SK-N-MC (cell line): ENCODE measurements around the gene CALY.

Experiments used
- DNase-seq: peaks from one replicate; pipeline ENCODE4 v3.0.0-alpha.2; 2011; ENCODE audit warnings: low read depth, low spot score
- H3K27ac ChIP-seq: fragments of 200-600 bp; sonication (generic); 2 replicates; pipeline ENCODE4 v1.5.1; 2016; ENCODE audit warnings: mixed run types
- H3K36me3 ChIP-seq: fragments of 200-600 bp; sonication (generic); 2 replicates; pipeline ENCODE4 v1.6.1; 2017; ENCODE audit warnings: antibody characterized with exemption, low read length, mixed read lengths; ENCODE audit not compliant: insufficient read depth
- H3K4me3 ChIP-seq: fragments of 200-600 bp; sonication (generic); 2 replicates; pipeline ENCODE4 v1.5.1; 2016
- H3K9ac ChIP-seq: fragments of 200-600 bp; sonication (generic); 2 replicates; pipeline ENCODE4 v1.8.0; 2017; ENCODE audit warnings: mixed run types, mixed read lengths; ENCODE audit not compliant: insufficient read length
- H3K9me3 ChIP-seq: fragments of 200-600 bp; sonication (generic); 2 replicates; pipeline ENCODE4 v1.6.1; 2017; ENCODE audit warnings: low read depth, mild to moderate bottlenecking, antibody characterized with exemption, low read length, moderate library complexity, mixed read lengths
- EZH2 ChIP-seq: fragments of 200-600 bp; sonication (generic); IDR thresholded peaks from one replicate; pipeline ENCODE4 v1.6.1; 2017; ENCODE audit warnings: antibody characterized with exemption
- FOXP2 ChIP-seq: optimal IDR thresholded peaks from 2 replicates; pipeline ENCODE3; 2011; ENCODE audit warnings: mild to moderate bottlenecking, moderate library complexity; ENCODE audit not compliant: insufficient read depth; ENCODE audit errors: extremely low read length, control extremely low read depth
- POLR2AphosphoS5 ChIP-seq: IDR thresholded peaks from 2 replicates; pipeline ENCODE4 v1.6.1; 2012; ENCODE audit warnings: mild to moderate bottlenecking, low read depth, low read length, borderline replicate concordance

The CALY gene

DNA sequence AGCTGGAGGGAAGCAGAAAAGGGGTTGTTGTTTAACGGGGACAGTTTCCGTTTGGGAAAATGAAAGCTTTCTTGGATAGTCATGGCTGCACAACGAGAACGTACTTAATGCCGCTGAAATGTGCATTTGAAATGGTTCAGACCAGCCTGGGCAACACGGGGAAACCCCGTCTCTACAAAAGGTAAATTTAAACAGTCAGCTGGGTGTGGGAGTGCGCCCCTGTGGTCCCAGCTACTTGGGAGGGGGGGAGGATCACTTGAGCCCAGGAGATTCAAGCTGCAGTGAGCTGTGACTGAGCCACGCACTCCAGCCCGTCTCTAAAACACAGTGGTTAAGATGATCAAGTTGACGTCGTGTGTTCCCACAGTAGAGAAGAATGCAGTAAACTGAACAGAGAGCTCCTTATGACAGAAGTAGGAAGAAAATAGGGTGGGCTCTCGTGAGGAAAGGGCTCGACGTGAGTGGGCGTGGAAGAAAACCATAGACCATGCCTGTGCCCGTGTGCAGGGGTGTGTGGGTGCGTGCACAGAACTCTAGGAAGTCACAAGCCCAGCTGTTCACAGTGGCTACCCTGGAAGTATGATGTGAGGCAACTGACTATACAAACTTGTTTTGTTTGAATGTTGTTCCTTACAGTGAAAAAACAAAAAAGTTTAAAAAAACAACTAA lies 25.2 kb upstream of the CALY start:
- Histone ChIP-seq H3K27ac (no peak overlapping the region), H3K4me3 (no peak overlapping the region), H3K36me3 (no peaks in the 10 kb centered on the region; the same call in 1 of the 2 replicates), H3K9me3 (no peaks in the 10 kb centered on the region), H3K9ac (no peak overlapping the region)
- no peak for DNase-seq
- TF ChIP-seq POLR2AphosphoS5 (no peak), FOXP2 (no peak), EZH2 (no peak)

DNA sequence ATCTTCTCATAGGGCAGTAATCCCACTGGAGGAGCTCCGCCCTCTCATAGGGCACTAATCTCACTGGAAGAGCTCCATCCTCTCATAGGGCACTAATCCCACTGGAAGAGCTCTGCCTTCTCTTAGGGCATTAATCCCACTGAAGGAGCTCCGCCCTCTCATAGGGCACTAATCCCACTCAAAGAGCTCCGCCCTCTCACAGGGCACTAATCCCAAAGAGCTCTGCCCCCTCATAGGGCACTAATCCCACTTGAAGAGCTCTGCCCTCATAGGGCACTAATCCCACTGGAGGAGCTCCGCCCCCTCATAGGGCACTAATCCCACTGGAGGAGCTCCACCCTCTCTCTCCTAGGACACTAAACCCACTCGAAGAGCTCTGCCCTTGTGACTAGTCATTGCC lies 24.5 kb upstream of the CALY start:
- H3K27ac ChIP-seq: no peak overlapping the region
- DNase-seq: no peak

DNA sequence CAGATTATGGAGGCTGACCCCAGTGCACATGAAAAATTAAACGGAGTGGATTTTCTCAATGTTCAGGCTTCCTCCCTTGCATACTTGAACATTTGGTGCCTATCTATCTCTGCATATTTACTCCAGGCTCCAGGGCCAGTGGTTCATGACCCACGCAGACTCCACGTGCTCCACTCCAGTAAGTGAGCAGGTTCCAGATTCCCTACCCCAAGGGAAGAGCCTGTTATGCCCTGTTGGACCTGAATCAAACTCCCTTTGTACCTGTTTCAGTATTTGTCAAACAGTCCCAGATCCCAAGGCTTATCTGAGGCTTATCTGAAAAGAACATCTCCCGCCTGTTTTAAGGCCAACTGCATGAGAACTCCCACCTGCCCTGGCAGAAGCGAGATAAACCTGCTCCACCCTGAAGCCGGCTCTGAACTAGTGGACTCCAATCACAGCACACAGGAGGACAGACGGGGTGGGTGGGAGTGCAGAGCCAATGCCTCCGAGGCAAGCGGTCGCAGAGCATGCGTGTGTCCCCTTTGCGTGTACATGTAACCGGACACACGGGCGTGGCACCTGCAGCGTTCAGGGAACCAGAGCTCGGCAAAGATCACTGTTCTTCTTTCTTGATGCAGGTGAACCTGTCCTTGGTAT lies 23.4 kb upstream of the CALY start:
- Histone ChIP-seq H3K9ac (no peak overlapping the region), H3K27ac (no peak overlapping the region), H3K4me3 (no peak overlapping the region), H3K36me3 (no peaks in the 10 kb centered on the region; the same call in 1 of the 2 replicates), H3K9me3 (no peaks in the 10 kb centered on the region)
- TF ChIP-seq EZH2: no peak
- DNase-seq: no peak

More for the DNA sequence above, 24.5 kb upstream of the CALY start:
- Histone ChIP-seq H3K9me3 (no peaks in the 10 kb centered on the region), H3K36me3 (no peaks in the 10 kb centered on the region; the same call in 1 of the 2 replicates), H3K9ac (no peak overlapping the region), H3K4me3 (no peak overlapping the region)
- TF ChIP-seq FOXP2 (no peak), EZH2 (no peak), POLR2AphosphoS5 (no peak)

DNA sequence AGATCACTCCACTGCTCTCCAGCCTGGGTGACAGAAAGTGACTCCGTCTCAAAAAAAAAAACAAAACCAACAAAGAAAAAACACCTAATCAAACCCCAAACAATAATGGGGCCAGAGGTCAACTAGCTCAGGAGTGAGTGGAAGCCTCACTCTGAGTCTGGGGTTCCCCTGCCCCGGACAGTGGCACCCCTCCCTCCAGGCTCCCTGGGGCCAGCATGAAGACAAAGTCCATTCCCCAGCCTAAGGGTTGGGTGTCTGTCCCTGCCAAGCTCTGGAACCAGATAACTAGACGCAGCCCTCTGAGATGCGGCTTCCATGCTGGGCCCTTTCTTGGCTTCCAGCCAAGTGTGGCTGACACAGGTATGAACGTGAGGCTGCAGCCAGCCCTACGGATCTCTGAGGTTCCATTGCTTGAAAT lies 22.9 kb upstream of the CALY start:
- DNase-seq: no peak
- Histone ChIP-seq H3K4me3 (no peak overlapping the region), H3K36me3 (no peaks in the 10 kb centered on the region; the same call in 1 of the 2 replicates), H3K9ac (no peak overlapping the region), H3K27ac (no peak overlapping the region), H3K9me3 (no peaks in the 10 kb centered on the region)
- TF ChIP-seq EZH2 (no peak), POLR2AphosphoS5 (no peak), FOXP2 (no peak)

DNA sequence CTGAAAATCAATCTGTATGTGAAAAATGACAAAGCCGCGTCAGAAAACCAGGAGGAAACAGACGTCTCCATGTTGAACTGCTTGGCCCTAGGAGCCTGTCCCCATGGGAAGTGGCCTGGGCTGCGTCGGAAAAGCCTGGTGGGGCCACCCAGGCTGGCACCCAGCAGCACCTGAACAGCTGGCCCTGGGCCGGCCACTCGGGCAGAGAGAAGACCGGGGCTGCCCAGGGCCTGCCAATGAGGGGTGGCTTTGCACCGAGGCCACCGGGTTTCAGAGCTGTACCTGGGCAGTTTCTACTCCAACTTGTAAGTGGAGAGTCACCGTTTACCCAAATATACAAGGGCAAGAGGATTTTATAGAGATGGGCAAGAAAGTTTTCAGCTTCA lies 22.2 kb upstream of the CALY start:
- H3K9me3 ChIP-seq: no peaks in the 10 kb centered on the region
- no peak for DNase-seq
- no peaks in the 10 kb centered on the region; the same call in 1 of the 2 replicates for H3K36me3 ChIP-seq
- H3K9ac ChIP-seq: no peak overlapping the region
- no peak overlapping the region for H3K27ac ChIP-seq
- no peak overlapping the region for H3K4me3 ChIP-seq
- TF ChIP-seq FOXP2 (no peak), POLR2AphosphoS5 (no peak), EZH2 (no peak)

DNA sequence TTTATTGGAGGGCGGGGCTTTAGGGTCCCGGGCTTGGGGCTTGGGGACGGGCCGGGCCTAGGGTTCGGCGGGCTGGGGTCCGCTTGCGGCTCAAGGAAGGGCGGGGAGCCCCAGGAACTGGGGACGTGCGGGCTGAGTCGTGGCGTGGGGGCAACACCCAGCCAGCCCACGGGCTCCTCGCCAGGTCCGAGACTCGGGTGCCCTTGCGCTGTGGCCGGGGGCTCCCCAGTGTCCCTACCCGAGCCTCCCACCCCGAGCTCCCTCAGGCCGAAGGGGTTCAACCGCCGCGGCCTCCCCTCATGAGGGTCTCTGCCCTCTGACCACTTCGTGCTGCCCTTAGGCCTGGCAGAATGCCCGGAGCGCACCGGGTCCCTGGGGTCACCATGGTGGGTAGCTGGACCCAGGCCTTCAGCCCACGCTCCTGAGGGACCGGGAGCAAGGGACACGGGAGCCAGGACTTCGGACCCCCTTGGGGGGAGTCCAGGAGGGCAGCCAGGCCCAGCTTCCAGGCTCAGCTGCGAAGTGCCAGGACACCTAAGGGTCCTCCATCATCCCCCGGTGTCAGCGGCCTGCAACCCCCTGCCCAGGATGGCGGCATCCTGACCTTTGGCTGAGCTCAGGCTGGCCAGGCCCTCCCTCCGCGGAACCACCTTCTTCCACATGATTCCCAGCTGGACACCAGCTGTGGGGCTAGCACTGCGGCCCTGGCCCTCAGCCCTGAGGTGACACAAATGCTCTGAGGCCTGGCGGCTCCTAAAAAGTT lies 21.6 kb upstream of the CALY start:
- TF ChIP-seq EZH2 (no peak), POLR2AphosphoS5 (no peak), FOXP2 (no peak)
- Histone ChIP-seq H3K9ac (no peak overlapping the region), H3K9me3 (no peaks in the 10 kb centered on the region), H3K4me3 (no peak overlapping the region), H3K36me3 (no peaks in the 10 kb centered on the region; the same call in 1 of the 2 replicates), H3K27ac (no peak overlapping the region)
- DNase-seq: no peak

DNA sequence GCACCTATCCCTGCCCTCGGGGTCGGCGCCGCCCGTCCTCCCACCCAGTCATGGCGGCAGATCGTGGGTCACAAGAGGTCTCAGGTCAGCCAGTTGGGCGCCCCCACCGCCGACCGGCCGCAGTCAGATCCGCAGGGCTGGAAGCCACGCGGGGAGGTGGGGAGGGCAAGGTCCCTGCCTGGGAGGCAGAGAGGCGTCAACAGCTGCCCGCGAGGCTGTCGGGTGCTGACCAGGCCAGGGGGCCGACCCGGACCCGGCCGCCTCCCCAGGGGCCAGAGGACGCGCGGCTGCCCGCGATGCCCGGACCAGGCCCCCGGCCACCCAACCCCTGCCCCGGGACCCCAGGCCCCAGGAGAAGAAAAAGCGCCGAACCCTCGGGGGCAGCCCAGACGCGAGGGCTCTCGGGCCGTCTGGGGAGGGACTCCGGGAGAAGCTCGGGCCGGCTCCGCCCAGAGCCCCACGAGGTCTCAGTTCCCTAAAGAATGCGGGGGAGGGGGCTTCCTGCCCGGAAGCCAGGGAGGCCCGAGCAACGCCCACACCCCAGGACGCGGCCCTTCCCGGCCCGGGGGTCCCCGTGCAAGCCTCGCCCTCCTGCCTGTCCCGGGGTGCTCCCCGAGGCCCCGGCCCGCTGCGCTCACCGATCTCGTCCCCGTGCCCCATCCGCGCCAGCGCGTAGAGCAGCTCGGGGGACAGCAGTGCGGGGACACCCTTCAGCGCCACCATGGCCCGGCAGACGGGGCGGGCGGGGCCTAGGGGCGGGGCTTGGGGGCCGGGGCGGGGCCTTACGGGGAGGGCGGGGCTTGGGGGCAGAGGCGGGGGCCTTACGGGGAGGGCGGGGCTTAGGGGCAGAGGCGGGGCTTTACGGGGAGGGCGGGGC lies 20.8 kb upstream of the CALY start, which contains the start of gene FUOM:
TSS of gene FUOM (minus strand) at position 735 of the 877 bp plus-strand sequence. CDS start at position 723, 12 bp downstream.
- H3K9me3 ChIP-seq: no peaks in the 10 kb centered on the region
- DNase-seq: no peak
- H3K27ac ChIP-seq: no peak within 1 kb of the TSS
- TF ChIP-seq POLR2AphosphoS5: peak; percentile 53; the same call in 1 of the 2 replicates
- TF ChIP-seq FOXP2: no peak
- H3K4me3 ChIP-seq: peak within 1 kb of the TSS; percentile 80
- no peaks in the 10 kb centered on the region for H3K36me3 ChIP-seq
- H3K9ac ChIP-seq: peak within 1 kb of the TSS; percentile 76
